HL-60 (cell line): ENCODE measurements around the gene MDC1.
A peak's percentile ranks its signal among the peaks of the same experiment; 100 is the strongest.

ENCODE experiments used
- DNase-seq, 2 experiments: peaks; one replicate each; pipeline ENCODE4 v3.0.0-alpha.2; 2010 to 2020; ENCODE audit warnings: low read depth in 1 of 2, low spot score in 1 of 2
- H3K27ac ChIP-seq: fragments of 250-450 bp; sonication (Bioruptor Pico); replicated peaks from 2 replicates; pipeline ENCODE4 v1.5.1; 2020; ENCODE audit warnings: mild to moderate bottlenecking, moderate library complexity
- H3K27me3 ChIP-seq: fragments of 250-450 bp; sonication (Bioruptor Pico); 2 replicates; pipeline ENCODE4 v1.5.1; 2021; ENCODE audit warnings: mild to moderate bottlenecking, moderate library complexity; ENCODE audit not compliant: insufficient read depth, poor library complexity, severe bottlenecking
- H3K4me3 ChIP-seq: replicated peaks from 2 replicates; pipeline ENCODE4 v1.5.1; 2011; ENCODE audit warnings: mild to moderate bottlenecking, control low read depth, low read length; ENCODE audit not compliant: insufficient read depth
- GABPA ChIP-seq: IDR thresholded peaks from 2 replicates; pipeline ENCODE4 v1.6.1; 2012; ENCODE audit warnings: low read depth
- POLR2AphosphoS5 ChIP-seq: IDR thresholded peaks from 2 replicates; pipeline ENCODE4 v1.6.1; 2012; ENCODE audit warnings: low read depth
- SPI1 ChIP-seq: IDR thresholded peaks from 2 replicates; pipeline ENCODE4 v1.6.1; 2012; ENCODE audit warnings: low read depth, mild to moderate bottlenecking, borderline replicate concordance
- TF ChIP-seq, protein P1 (sequence below): IDR thresholded peaks from 2 replicates; pipeline ENCODE4 v1.6.1; 2012; ENCODE audit warnings: low read depth; ENCODE audit not compliant: insufficient replicate concordance
- TF ChIP-seq, protein P2 (sequence below): IDR thresholded peaks from one replicate; pipeline ENCODE4 v1.5.1; 2011; ENCODE audit warnings: low read length, control low read depth, inconsistent platforms; ENCODE audit not compliant: insufficient read depth

MDC1 gene

DNA sequence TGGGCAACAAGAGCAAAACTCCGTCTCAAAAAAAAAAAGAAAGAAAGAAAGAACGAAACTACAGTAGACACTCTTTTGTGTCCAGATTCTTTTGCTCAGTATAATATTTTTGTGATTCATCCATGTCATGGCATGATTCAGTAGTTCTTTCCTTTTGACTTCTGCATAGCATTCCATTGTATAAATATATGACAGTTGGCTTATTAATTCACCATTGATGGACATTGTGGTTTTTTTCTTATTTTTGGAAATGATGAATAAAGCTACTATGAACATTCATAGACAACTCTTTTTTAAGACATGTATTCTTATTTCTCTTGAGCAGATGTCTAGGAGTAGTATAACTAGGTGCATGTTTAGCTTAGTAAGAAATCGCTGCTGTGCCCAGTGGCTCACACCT, 37.5 kb upstream of the MDC1 start:
- TF ChIP-seq GABPA (no peak), SPI1 (no peak), POLR2AphosphoS5 (no peak)
- TF ChIP-seq, protein P1, sequence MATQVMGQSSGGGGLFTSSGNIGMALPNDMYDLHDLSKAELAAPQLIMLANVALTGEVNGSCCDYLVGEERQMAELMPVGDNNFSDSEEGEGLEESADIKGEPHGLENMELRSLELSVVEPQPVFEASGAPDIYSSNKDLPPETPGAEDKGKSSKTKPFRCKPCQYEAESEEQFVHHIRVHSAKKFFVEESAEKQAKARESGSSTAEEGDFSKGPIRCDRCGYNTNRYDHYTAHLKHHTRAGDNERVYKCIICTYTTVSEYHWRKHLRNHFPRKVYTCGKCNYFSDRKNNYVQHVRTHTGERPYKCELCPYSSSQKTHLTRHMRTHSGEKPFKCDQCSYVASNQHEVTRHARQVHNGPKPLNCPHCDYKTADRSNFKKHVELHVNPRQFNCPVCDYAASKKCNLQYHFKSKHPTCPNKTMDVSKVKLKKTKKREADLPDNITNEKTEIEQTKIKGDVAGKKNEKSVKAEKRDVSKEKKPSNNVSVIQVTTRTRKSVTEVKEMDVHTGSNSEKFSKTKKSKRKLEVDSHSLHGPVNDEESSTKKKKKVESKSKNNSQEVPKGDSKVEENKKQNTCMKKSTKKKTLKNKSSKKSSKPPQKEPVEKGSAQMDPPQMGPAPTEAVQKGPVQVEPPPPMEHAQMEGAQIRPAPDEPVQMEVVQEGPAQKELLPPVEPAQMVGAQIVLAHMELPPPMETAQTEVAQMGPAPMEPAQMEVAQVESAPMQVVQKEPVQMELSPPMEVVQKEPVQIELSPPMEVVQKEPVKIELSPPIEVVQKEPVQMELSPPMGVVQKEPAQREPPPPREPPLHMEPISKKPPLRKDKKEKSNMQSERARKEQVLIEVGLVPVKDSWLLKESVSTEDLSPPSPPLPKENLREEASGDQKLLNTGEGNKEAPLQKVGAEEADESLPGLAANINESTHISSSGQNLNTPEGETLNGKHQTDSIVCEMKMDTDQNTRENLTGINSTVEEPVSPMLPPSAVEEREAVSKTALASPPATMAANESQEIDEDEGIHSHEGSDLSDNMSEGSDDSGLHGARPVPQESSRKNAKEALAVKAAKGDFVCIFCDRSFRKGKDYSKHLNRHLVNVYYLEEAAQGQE, result no peak
- TF ChIP-seq, protein P2, sequence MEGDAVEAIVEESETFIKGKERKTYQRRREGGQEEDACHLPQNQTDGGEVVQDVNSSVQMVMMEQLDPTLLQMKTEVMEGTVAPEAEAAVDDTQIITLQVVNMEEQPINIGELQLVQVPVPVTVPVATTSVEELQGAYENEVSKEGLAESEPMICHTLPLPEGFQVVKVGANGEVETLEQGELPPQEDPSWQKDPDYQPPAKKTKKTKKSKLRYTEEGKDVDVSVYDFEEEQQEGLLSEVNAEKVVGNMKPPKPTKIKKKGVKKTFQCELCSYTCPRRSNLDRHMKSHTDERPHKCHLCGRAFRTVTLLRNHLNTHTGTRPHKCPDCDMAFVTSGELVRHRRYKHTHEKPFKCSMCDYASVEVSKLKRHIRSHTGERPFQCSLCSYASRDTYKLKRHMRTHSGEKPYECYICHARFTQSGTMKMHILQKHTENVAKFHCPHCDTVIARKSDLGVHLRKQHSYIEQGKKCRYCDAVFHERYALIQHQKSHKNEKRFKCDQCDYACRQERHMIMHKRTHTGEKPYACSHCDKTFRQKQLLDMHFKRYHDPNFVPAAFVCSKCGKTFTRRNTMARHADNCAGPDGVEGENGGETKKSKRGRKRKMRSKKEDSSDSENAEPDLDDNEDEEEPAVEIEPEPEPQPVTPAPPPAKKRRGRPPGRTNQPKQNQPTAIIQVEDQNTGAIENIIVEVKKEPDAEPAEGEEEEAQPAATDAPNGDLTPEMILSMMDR, result no peak
- Histone ChIP-seq H3K27ac (no peak overlapping the region), H3K4me3 (no peak overlapping the region), H3K27me3 (no peaks in the 10 kb centered on the region)
- DNase-seq, result no peak

DNA sequence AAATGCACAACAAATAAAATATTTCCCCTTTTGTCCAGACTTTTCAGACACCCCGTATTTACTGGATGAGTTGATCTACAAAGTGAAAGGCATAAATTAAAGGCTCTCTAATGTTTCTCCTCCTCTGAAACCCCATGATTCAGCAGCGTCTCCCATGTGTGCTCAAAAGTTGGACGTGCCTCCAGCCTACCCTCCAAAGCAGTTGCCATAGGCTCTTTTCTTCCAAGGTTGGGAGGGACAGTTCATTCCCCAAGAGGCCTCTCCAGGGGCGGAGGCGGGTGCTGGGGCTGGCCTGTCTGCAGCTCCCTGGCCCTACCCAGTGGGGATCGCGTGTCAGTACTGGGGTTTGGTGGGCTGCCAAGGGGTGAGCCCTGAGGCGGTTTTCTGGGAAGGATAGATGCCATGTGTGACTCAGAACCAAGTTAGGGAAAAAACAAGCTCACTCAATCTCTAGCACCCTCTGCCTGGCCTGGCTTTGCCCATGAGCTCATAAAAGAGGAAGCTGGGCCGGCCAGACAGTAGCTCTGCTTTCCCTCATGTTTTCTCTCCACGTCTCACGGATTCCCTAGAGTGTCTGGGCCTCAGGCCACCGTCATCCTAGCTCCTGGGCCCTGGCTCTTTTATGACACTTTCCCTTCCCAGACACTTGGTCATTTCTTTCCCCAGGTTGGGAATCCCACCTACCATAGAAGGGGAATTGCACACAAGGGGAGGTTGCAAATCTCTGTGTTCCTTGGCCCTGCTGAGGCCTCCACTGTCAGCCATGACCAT, 35.3 kb upstream of the MDC1 start:
- DNase-seq, result peak in 1 of 2 experiments; percentile 58
- TF ChIP-seq SPI1, result peak; percentile 74; the same call in 1 of the 2 replicates
- TF ChIP-seq, protein P2, result no peak
- H3K4me3 ChIP-seq, result no peak overlapping the region
- no peak overlapping the region for H3K27ac ChIP-seq
- no peaks in the 10 kb centered on the region for H3K27me3 ChIP-seq

DNA sequence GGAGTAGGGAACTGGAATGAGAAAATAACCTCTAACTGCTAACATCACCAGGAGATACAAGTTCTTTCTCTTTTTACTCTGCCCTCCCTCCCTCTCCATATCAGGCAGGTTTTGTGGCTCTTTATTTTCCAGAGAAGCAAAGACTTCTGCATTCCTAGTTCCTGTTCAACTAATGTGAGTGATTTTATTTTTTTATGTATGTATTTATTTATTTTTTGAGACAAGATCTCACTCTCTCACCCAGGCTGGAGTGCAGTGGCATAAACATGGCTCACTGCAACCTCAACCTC, 33.2 kb upstream of the MDC1 start:
- H3K27ac ChIP-seq, result no peak overlapping the region
- H3K27me3 ChIP-seq, result peaks cover 2% of the 10 kb centered on the region
- H3K4me3 ChIP-seq, result no peak overlapping the region
- TF ChIP-seq, protein P2, result no peak
- TF ChIP-seq, protein P1, result no peak
- TF ChIP-seq GABPA, result no peak
- TF ChIP-seq POLR2AphosphoS5, result no peak
- peak; percentile 39; the same call in 1 of the 2 replicates for TF ChIP-seq SPI1
- DNase-seq, result no peak
